ENCODE measurements around the gene OR10G2. TPM values are rescaled to one million over a fixed set of nuclear protein-coding genes. Genes with fewer than 3 reads are reported as not detected.
"Not testable (repeated sequence)": the region's sequence is repeated elsewhere in the genome, so short reads cannot be mapped to it uniquely, and the experiment has no call there.

Gene OR10G2
- total RNA-seq, 2 experiments from 2014 or later, result not detected

DNA sequence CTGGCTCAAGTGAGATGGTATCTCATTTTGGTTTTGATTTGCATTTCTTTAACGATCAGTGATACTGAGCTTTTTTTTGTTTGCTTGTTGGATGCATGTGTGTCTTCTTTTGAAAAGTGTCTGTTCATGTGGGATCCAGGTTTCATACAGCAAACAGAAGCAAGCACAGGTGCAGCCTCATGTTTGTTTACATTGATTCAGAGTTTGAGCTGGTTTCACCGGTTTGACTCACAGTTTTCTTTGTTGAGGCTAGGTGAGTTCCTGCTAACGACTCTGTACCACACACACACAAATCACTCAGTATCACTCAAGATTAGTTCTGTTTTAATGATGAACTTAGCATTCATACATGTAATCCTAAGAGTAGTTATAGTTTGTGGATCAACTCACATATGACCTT, 3.7 kb downstream of the OR10G2 start:
- intact Hi-C loops (cut with DNase I, micrococcal nuclease), result no loop called here
- no peaks in the 10 kb centered on the region for H3K4me1 Mint-ChIP-seq (ENCODE audit: low read depth)
- ATAC-seq (ENCODE audit: poor library complexity) (no peak), DNase-seq (no peak)
- Histone ChIP-seq H3K27me3 (ENCODE audit: control insufficient read depth in 1 of 2, insufficient read depth in 2 of 2, low read length in 2 of 2) (peaks cover 2 to 4% of the 10 kb centered on the region in 2 experiments), H3K36me3 (ENCODE audit: insufficient read depth, low read length) (no peaks in the 10 kb centered on the region), H3K9me3 (ENCODE audit: control insufficient read depth in 1 of 2, insufficient read depth in 1 of 2, low read length in 2 of 2) (no peaks in the 10 kb centered on the region), H3K27ac (ENCODE audit: low read depth in 1 of 2, low read length in 2 of 2) (no peak overlapping the region), H3K4me1 (ENCODE audit: insufficient read depth, low read length) (no peaks in the 10 kb centered on the region), H3K4me3 (ENCODE audit: low read length) (no peak overlapping the region)
- no peaks in the 10 kb centered on the region for H3K36me3 Mint-ChIP-seq (ENCODE audit: low read depth)
- ChIA-PET CTCF (no interaction called here), POLR2A (no interaction called here)
- H3K27ac Mint-ChIP-seq, result no peak overlapping the region
- no peaks in the 10 kb centered on the region for H3K9me3 Mint-ChIP-seq
- H3K4me3 Mint-ChIP-seq, result no peak overlapping the region
- no peak for TF ChIP-seq CTCF (IDR thresholded peaks at IDR 0.05)
- H3K27me3 Mint-ChIP-seq, result peaks cover 32% of the 10 kb centered on the region

GRCh38 chr14:21630503-21630902, 4.2 kb downstream of the OR10G2 start:
- H3K4me1 Mint-ChIP-seq (ENCODE audit: low read depth); CTCF ChIA-PET; H3K36me3 ChIP-seq (ENCODE audit: insufficient read depth, low read length); H3K9me3 Mint-ChIP-seq; intact Hi-C loops (cut with DNase I, micrococcal nuclease); H3K36me3 Mint-ChIP-seq (ENCODE audit: low read depth); H3K4me1 ChIP-seq (ENCODE audit: insufficient read depth, low read length); H3K4me3 Mint-ChIP-seq; ATAC-seq (ENCODE audit: poor library complexity); H3K4me3 ChIP-seq (ENCODE audit: low read length); H3K27me3 ChIP-seq (ENCODE audit: control insufficient read depth in 1 of 2, insufficient read depth in 2 of 2, low read length in 2 of 2); DNase-seq; POLR2A ChIA-PET; H3K9me3 ChIP-seq (ENCODE audit: control insufficient read depth in 1 of 2, insufficient read depth in 1 of 2, low read length in 2 of 2); H3K27ac Mint-ChIP-seq; H3K27ac ChIP-seq (ENCODE audit: low read depth in 1 of 2, low read length in 2 of 2): not testable (repeated sequence)
- peaks cover 38% of the 10 kb centered on the region for H3K27me3 Mint-ChIP-seq

DNA sequence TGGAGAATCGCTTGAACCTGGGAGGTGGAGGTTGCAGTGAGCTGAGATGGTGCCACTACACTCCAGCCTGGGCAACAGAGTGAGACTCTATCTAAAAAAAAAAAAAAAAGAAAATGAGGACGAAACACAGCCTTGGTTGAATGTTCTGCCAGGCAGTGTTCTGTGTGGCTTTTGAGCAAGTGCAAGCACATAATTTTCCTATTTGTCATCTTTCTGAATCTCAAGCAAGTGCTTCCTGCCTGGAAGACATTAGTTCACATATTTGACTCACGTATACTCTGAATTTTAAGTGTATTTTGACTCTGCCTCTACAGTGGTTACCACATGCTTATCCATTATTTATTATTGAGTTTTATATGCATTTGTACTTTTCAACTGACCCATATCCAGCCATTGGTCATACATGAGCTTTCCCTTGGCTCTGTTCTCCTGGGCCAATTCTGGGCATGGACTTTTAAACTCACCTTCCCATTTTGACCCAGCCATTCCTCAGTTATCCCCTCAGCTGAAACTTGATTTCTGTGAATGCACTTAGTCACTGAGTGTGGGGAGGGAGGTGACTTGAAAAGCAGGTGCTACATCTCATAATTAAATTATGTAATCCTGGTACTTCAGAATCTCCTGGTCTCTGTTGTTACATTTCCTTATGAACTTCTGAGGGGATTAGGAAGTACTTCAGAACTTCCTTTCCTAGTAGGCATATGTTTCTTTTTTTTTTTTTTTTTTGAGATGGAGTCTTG, 8.1 kb downstream of the OR10G2 start:
- Mint-ChIP-seq H3K4me3 (no peak overlapping the region), H3K4me1 (ENCODE audit: low read depth) (no peaks in the 10 kb centered on the region), H3K9me3 (no peaks in the 10 kb centered on the region), H3K27ac (no peak overlapping the region), H3K27me3 (peaks cover 50% of the 10 kb centered on the region), H3K36me3 (ENCODE audit: low read depth) (no peaks in the 10 kb centered on the region)
- Histone ChIP-seq H3K9me3 (ENCODE audit: control insufficient read depth in 1 of 2, insufficient read depth in 1 of 2, low read length in 2 of 2) (no peaks in the 10 kb centered on the region), H3K27me3 (ENCODE audit: control insufficient read depth in 1 of 2, insufficient read depth in 2 of 2, low read length in 2 of 2) (peaks cover 2 to 6% of the 10 kb centered on the region in 2 experiments), H3K4me3 (ENCODE audit: low read length) (no peak overlapping the region), H3K27ac (ENCODE audit: low read depth in 1 of 2, low read length in 2 of 2) (no peak overlapping the region), H3K4me1 (ENCODE audit: insufficient read depth, low read length) (no peaks in the 10 kb centered on the region), H3K36me3 (ENCODE audit: insufficient read depth, low read length) (no peaks in the 10 kb centered on the region)
- intact Hi-C loops (cut with DNase I, micrococcal nuclease), result no loop called here
- no peak for TF ChIP-seq CTCF (IDR thresholded peaks at IDR 0.05)
- ATAC-seq (ENCODE audit: poor library complexity) (no peak), DNase-seq (no peak)
- ChIA-PET CTCF (no interaction called here), POLR2A (no interaction called here)

GRCh38 chr14:21617614-21618013, 17.1 kb downstream of the OR10G2 start:
- POLR2A ChIA-PET, result no interaction called here
- Mint-ChIP-seq H3K36me3 (ENCODE audit: low read depth) (no peaks in the 10 kb centered on the region), H3K4me1 (ENCODE audit: low read depth) (no peaks in the 10 kb centered on the region), H3K27me3 (peaks cover 57% of the 10 kb centered on the region), H3K9me3 (no peaks in the 10 kb centered on the region), H3K27ac (no peak overlapping the region), H3K4me3 (no peak overlapping the region)
- H3K36me3 ChIP-seq (ENCODE audit: insufficient read depth, low read length), result no peaks in the 10 kb centered on the region
- no peak for ATAC-seq (ENCODE audit: poor library complexity)
- H3K27me3 ChIP-seq (ENCODE audit: control insufficient read depth in 1 of 2, insufficient read depth in 2 of 2, low read length in 2 of 2), result peaks cover 9 to 12% of the 10 kb centered on the region in 2 experiments
- CTCF ChIA-PET, result no interaction called here
- intact Hi-C loops (cut with DNase I, micrococcal nuclease), result loop anchor here in 1 of 2 experiments (10.0 kb wide), 1 partner anchor 463 kb away; the partner anchor contains the start of gene OR5AU1
- no peak overlapping the region for H3K27ac ChIP-seq (ENCODE audit: low read depth in 1 of 2, low read length in 2 of 2)
- TF ChIP-seq CTCF (IDR thresholded peaks at IDR 0.05), result no peak
- H3K4me1 ChIP-seq (ENCODE audit: insufficient read depth, low read length), result no peaks in the 10 kb centered on the region
- DNase-seq, result no peak
- H3K4me3 ChIP-seq (ENCODE audit: low read length), result no peak overlapping the region
- H3K9me3 ChIP-seq (ENCODE audit: control insufficient read depth in 1 of 2, insufficient read depth in 1 of 2, low read length in 2 of 2), result no peaks in the 10 kb centered on the region

Measured in CD4-positive, alpha-beta T cell (primary cell).